Uterus (tissue), 2 donors: ENCODE results near the gene CDH3.

ENCODE experiments used
- CTCF ChIP-seq, 4 experiments: fragments of 200-600 bp in 2 of 4; fragments of 450-650 bp in 2 of 4; sonication (generic) in 2 of 4; IDR thresholded peaks; one replicate each; pipeline ENCODE4 v1.5.1; 2016 to 2019; ENCODE audit warnings: antibody characterized with exemption in 4 of 4, mild to moderate bottlenecking in 2 of 4, moderate library complexity in 1 of 4
- POLR2A ChIP-seq, 2 donors: fragments of 450-650 bp; IDR thresholded peaks; one replicate each; pipeline ENCODE4 v1.6.1; 2016; ENCODE audit warnings: antibody characterized with exemption in 2 of 2, mild to moderate bottlenecking in 1 of 2, moderate library complexity in 1 of 2

GRCh38 chr16:68718590-68718989 lies 73.5 kb downstream of the CDH3 start:
- TF ChIP-seq CTCF (IDR thresholded peaks at IDR 0.05) (no peak), POLR2A (IDR thresholded peaks at IDR 0.05) (no peak)
